HL-60 (cell line): ENCODE data around the gene GGPS1.

Experiments used
- DNase-seq, 2 experiments: peaks; one replicate each; pipeline ENCODE4 v3.0.0-alpha.2; 2010 to 2020; ENCODE audit warnings: low read depth in 1 of 2, low spot score in 1 of 2
- H3K27ac ChIP-seq: fragments of 250-450 bp; sonication (Bioruptor Pico); replicated peaks from 2 replicates; pipeline ENCODE4 v1.5.1; 2020; ENCODE audit warnings: mild to moderate bottlenecking, moderate library complexity
- H3K27me3 ChIP-seq: fragments of 250-450 bp; sonication (Bioruptor Pico); 2 replicates; pipeline ENCODE4 v1.5.1; 2021; ENCODE audit warnings: mild to moderate bottlenecking, moderate library complexity; ENCODE audit not compliant: insufficient read depth, poor library complexity, severe bottlenecking
- H3K4me3 ChIP-seq: replicated peaks from 2 replicates; pipeline ENCODE4 v1.5.1; 2011; ENCODE audit warnings: mild to moderate bottlenecking, control low read depth, low read length; ENCODE audit not compliant: insufficient read depth
- CTCF ChIP-seq: IDR thresholded peaks from one replicate; pipeline ENCODE4 v1.5.1; 2011; ENCODE audit warnings: low read length, control low read depth, inconsistent platforms; ENCODE audit not compliant: insufficient read depth
- GABPA ChIP-seq: IDR thresholded peaks from 2 replicates; pipeline ENCODE4 v1.6.1; 2012; ENCODE audit warnings: low read depth
- POLR2AphosphoS5 ChIP-seq: IDR thresholded peaks from 2 replicates; pipeline ENCODE4 v1.6.1; 2012; ENCODE audit warnings: low read depth
- REST ChIP-seq: IDR thresholded peaks from 2 replicates; pipeline ENCODE4 v1.6.1; 2012; ENCODE audit warnings: low read depth; ENCODE audit not compliant: insufficient replicate concordance
- SPI1 ChIP-seq: IDR thresholded peaks from 2 replicates; pipeline ENCODE4 v1.6.1; 2012; ENCODE audit warnings: low read depth, mild to moderate bottlenecking, borderline replicate concordance

Gene GGPS1

GRCh38 chr1:235341334-235341733 is 13.0 kb downstream of the GGPS1 start:
- H3K27me3 ChIP-seq, result no peaks in the 10 kb centered on the region
- TF ChIP-seq POLR2AphosphoS5 (no peak), GABPA (no peak), CTCF (no peak), REST (no peak), SPI1 (no peak)
- no peak overlapping the region for H3K27ac ChIP-seq
- DNase-seq, result no peak
- no peak overlapping the region for H3K4me3 ChIP-seq

- Histone ChIP-seq H3K4me3 (no peak overlapping the region), H3K27me3 (no peaks in the 10 kb centered on the region), H3K27ac (no peak overlapping the region)
- no peak for TF ChIP-seq GABPA
- no peak for TF ChIP-seq POLR2AphosphoS5
- no peak for TF ChIP-seq SPI1
- TF ChIP-seq CTCF, result no peak
- TF ChIP-seq REST, result no peak
- no peak for DNase-seq
These were observed 13.7 kb downstream of the GGPS1 start for GRCh38 chr1:235342039-235342438.

GRCh38 chr1:235342471-235342870 is 14.1 kb downstream of the GGPS1 start:
- H3K4me3 ChIP-seq, result no peak overlapping the region
- TF ChIP-seq POLR2AphosphoS5, result no peak
- no peak for TF ChIP-seq SPI1

GRCh38 chr1:235343726-235344125 is 15.4 kb downstream of the GGPS1 start:
- no peak overlapping the region for H3K4me3 ChIP-seq

More at GRCh38 chr1:235342471-235342870, 14.1 kb downstream of the GGPS1 start:
- no peaks in the 10 kb centered on the region for H3K27me3 ChIP-seq
- DNase-seq, result no peak
- no peak overlapping the region for H3K27ac ChIP-seq

More at GRCh38 chr1:235343726-235344125, 15.4 kb downstream of the GGPS1 start:
- TF ChIP-seq REST, result no peak
- TF ChIP-seq POLR2AphosphoS5, result no peak
- no peak for TF ChIP-seq CTCF
- TF ChIP-seq GABPA, result no peak
- no peak for TF ChIP-seq SPI1
- no peak for DNase-seq
- Histone ChIP-seq H3K27ac (no peak overlapping the region), H3K27me3 (no peaks in the 10 kb centered on the region)
